Tibial nerve (tissue), 4 donors: ENCODE measurements around the gene MATN1.

Experiments
- EP300 ChIP-seq, 2 donors: sonication (generic); formaldehyde crosslinking; IDR thresholded peaks; one replicate each; pipeline ENCODE4 v1.6.1; 2017; ENCODE audit warnings: antibody characterized with exemption in 2 of 2, mild to moderate bottlenecking in 1 of 2
- POLR2A ChIP-seq, 2 donors: fragments of 450-650 bp; IDR thresholded peaks; one replicate each; pipeline ENCODE4 v1.6.1; 2017; ENCODE audit warnings: antibody characterized with exemption in 2 of 2, mild to moderate bottlenecking in 2 of 2, moderate library complexity in 2 of 2
- TF ChIP-seq, protein P1 (sequence below), 5 experiments: fragments of 200-600 bp in 3 of 5; fragments of 450-650 bp in 2 of 5; sonication (generic) in 3 of 5; IDR thresholded peaks; one replicate each; pipeline ENCODE4 v1.5.1; 2016 to 2019; ENCODE audit warnings: antibody characterized with exemption in 5 of 5, mild to moderate bottlenecking in 3 of 5, moderate library complexity in 2 of 5

DNA sequence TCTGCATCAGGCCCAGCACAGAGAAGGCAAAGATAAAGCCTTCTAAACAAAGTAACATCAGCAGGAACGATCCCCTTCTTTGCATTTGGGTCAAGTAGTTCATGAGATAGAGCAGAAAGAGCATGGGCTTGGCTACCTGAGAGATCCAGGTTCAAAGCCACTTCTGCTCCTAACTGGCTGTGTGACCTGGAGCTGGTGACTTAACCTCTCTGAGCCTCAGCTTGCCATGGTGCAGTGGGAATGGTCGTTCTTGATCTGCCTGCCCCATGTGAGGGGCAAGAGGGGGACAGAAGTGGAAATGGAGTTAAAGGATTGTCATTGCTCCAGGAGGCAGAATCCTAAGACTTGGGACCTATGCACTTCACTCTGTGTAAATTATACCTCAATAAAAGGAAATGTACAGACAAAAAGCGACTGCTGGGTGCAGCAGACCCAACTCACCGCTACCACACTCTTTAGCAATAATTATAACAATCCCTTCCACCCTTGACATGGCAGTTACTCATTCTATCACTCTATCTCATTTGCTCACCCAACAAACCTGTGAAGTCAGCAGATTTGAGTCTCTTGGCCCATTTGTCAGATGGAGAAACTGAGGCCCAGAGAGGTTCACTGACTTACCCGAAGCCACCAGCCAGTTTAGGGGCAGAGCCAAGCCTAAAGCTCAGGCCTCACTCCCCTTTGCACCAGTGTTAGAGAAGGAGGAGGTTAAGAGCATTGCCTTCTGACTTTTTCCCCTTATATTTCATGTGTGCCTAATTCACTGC, 1.5 kb upstream of the MATN1 start:
- TF ChIP-seq, protein P1, sequence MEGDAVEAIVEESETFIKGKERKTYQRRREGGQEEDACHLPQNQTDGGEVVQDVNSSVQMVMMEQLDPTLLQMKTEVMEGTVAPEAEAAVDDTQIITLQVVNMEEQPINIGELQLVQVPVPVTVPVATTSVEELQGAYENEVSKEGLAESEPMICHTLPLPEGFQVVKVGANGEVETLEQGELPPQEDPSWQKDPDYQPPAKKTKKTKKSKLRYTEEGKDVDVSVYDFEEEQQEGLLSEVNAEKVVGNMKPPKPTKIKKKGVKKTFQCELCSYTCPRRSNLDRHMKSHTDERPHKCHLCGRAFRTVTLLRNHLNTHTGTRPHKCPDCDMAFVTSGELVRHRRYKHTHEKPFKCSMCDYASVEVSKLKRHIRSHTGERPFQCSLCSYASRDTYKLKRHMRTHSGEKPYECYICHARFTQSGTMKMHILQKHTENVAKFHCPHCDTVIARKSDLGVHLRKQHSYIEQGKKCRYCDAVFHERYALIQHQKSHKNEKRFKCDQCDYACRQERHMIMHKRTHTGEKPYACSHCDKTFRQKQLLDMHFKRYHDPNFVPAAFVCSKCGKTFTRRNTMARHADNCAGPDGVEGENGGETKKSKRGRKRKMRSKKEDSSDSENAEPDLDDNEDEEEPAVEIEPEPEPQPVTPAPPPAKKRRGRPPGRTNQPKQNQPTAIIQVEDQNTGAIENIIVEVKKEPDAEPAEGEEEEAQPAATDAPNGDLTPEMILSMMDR (IDR thresholded peaks at IDR 0.05), result no peak
- no peak for TF ChIP-seq EP300 (IDR thresholded peaks at IDR 0.05)
- TF ChIP-seq POLR2A (IDR thresholded peaks at IDR 0.05), result no peak
